ENCODE data around the gene TBX4.

Gene TBX4

DNA sequence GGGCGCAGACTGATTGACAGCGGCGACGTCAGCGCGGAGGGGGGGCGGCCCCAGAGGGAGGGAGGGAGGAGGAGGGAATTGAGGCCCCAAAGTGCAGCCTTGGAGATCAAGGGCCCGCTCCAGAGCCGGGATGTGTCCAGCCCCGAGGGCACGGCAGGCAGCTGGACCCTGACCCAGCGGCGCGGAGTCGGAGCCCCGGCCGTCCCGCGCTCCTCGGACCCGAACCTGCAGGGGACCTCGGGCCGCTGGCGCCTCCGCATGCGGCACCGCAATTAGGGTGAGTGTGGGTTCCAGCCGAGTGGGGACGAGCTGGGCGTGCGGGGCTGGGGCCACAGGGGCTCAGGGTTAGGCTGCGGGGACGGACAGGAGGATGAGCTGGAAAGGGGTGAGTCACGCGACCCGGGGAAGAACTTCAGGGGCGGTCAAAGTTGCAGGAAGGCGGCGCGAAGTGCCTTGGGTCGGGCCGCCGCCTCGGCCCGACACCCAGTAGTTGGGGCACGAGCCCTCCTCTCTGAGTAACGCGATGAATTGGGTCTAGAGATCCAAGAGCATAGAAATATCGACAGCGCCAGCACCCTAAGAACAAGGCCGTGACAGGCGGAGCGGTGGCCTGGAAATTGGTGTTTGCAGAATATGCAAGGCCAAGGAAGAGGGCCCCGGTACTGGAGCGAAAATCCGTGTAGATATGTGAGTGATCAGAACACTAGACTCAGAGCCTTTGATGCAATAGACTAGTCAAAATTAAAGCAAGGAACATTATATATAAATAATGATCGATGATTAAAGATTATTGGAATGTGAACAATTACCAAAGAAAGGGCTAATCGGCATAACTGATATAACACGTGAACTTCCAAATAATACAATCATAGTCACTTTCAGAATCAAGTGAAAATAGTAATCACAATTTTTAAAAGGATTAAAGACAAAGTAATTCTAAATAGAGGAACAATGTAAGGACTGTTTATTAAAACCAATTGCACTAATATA, at the start of gene TBX4:
TSS of gene TBX4 (plus strand) at position 122 of the 990 bp plus-strand sequence. CDS start 4,069 bp downstream, outside the sequence.
- no peak for DNase-seq

DNA sequence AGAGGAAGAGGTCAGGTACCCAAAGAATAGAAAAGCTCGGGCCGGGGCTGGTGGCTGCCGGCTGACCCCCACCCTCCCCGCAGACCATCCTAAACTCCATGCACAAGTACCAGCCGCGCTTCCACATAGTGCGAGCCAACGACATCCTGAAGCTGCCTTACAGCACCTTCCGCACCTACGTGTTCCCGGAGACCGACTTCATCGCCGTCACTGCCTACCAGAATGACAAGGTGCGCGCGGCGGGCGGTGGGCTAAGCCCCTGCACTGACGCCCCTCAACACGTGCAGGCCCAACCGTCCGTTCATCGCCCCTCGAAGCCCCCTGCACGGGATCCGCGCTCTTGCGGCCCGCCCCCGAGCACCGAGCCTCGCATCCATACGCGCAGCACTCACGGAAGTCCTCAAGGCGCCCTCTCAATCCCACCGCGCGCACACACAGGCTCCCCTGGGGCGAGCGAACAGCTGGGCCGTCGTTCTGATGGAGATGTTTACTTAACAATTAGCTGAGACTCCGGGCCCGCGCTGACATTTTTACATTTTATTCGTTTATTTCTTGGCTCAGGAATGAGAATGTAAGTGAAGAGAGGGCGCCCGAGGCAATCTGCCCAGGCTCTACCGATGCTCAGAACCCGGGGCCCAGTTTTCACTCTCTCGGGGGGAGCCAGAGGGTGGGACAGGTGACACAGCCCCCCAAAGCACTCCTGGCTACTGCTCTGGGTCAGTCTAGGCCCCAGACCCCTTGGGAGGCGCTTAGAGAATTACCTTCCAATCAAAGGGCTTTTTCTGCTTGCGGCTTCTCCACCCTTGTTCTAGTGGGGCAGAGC, 49.0 kb upstream of the TBX4 start:
- peak; percentile 87 for DNase-seq

GRCh38 chr17:61403801-61404662, 48.2 kb upstream of the TBX4 start:
- peak; percentile 34 for DNase-seq

GRCh38 chr17:61404663-61404912, 47.6 kb upstream of the TBX4 start:
- peak; percentile 13 for DNase-seq

- no peak for DNase-seq
Observed at GRCh38 chr17:61404913-61405685, 47.1 kb upstream of the TBX4 start.

GRCh38 chr17:61405686-61406536, 46.3 kb upstream of the TBX4 start:
- no peak for DNase-seq

GRCh38 chr17:61406537-61406845, 45.7 kb upstream of the TBX4 start:
- no peak for DNase-seq

DNA sequence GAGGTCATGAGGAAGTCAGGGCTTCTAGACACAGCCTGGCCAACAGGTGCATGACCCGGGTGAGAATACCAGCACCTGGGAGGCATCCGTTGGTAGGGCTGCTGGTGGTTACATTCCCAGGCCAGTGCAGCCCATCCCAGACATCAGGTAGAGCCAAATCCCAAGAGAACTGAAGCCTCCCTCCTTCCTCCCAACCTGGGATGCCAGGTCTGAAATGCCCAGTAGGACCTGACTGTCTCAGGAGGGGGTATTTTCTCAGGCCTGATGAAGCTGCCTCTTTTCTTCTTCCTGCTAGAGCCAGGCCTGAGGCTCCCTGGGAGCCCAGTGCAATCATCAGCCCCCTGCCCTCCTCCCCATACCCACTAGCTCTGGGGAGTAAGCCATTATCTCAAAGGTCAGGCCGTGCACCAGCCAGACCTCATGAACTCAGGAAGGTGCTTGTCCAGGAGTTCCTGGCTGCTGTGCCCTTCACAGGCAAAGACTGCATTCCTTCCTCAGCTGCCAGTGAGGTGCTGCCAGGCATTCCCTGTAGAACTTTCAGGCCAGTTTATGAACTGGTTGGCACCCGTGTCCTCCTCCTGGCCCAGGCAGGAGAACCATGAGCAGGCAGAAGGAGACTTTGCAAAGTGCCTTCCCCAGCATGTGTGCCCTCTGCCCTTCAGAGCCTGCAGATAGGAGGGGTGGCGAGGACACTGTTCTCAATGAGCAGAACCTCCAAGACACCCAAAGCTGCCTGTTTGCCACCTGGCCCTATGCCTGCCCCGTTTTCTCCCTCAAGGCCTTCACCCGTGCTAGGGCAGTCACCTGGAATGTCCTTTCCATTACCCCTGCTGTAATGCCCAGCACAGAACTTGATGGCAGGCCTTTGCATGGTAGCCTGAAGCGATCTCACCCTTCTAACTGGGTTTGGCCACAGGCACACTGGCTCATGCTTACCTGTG, 45.0 kb upstream of the TBX4 start:
- DNase-seq: no peak

GRCh38 chr17:61408151-61409041, 43.8 kb upstream of the TBX4 start:
- DNase-seq: no peak

GRCh38 chr17:61409301-61410112, 42.7 kb upstream of the TBX4 start:
- DNase-seq: peak; percentile 55

GRCh38 chr17:61410141-61411010, 41.8 kb upstream of the TBX4 start:
- peak; percentile 23 for DNase-seq

DNA sequence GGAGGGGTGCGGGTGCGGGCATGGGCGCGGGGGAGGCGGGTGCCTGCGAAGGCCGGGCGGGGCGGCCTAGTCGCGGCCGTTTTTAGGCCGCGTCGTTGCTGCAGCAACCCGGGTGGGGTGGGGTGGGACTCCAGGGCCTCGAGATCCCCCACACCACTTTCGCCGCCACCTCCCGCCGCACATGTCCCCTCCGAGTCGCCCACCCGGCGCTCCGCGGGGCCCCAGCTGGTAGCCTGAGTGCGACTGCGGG, 41.3 kb upstream of the TBX4 start:
- no peak for DNase-seq

DNA sequence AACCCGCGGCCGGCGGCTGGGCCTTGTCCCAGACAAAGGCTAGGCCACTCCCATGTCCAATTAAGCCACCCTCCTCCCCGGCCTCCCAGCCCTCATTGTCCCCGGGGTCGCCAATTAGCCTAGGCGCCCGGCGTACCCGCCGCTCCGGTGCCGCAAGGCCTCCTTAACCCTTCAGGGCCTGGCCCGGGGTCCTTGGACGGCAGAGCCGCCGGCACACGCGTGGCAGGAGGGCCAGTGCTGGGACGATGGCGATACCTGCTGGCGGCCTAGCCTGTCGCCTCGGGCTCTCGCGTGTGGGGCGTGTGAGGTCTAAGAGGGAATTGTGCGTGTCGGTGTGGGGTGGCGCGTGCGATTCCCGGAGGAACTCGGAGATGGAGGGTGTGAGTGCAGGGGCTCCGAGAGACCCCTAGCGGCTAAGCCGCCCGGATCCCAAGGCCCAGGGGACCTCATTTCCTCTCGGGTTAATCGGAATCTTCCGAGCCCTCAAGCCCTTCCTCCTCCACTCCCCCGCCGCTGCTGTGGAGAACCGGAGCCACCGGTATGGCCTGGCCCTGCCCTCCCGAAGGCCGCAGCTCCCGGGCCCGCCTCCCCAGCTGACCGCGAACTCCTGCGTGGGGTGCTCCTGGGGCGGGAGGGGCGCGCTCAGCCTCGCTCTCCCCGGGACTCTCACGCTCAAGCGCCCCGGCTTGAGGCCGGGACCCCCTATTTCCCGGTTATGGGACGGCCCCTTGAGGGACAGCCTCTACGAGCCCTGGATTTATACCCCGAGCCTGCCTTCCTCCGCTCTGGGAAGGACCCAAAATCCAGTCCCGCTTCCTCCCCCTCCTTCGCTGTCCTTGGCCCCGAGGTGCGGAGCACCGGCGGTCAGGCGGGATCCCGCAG, 40.7 kb upstream of the TBX4 start:
- DNase-seq: no peak

- DNase-seq: peak; percentile 69
Observed at GRCh38 chr17:61412143-61412859, 39.9 kb upstream of the TBX4 start.

- DNase-seq: peak; percentile 55
Observed at GRCh38 chr17:61412860-61413660, 39.2 kb upstream of the TBX4 start.
